HG03520 (cell line): Measurements from ENCODE around the gene ATP10D.
"Not testable (repeated sequence)": the region's sequence is repeated elsewhere in the genome, so short reads cannot be mapped to it uniquely, and the experiment has no call there.

Source experiments
- ATAC-seq: cut with Tn5 transposase; IDR thresholded peaks from one replicate; pipeline ENCODE4 v1.9.1; 2021; ENCODE audit warnings: mild to moderate bottlenecking, moderate library complexity; ENCODE audit not compliant: unreplicated experiment

ATP10D gene

GRCh38 chr4:47486727-47487126 lies 1.7 kb downstream of the ATP10D start:
- not testable (repeated sequence) for ATAC-seq

- no peak for ATAC-seq
These were observed 3.6 kb downstream of the ATP10D start for GRCh38 chr4:47488706-47489105.

GRCh38 chr4:47490550-47490949 lies 5.5 kb downstream of the ATP10D start:
- peak; percentile 94 for ATAC-seq

GRCh38 chr4:47493238-47494123 lies 8.4 kb downstream of the ATP10D start:
- ATAC-seq: peak; percentile 45

GRCh38 chr4:47494124-47494430 lies 9.0 kb downstream of the ATP10D start:
- ATAC-seq: no peak

- ATAC-seq: no peak
These were observed 13.8 kb downstream of the ATP10D start for GRCh38 chr4:47498899-47499298.

- no peak for ATAC-seq
These were observed 14.6 kb downstream of the ATP10D start for GRCh38 chr4:47499700-47500099.

GRCh38 chr4:47500776-47501175 lies 15.7 kb downstream of the ATP10D start:
- no peak for ATAC-seq

GRCh38 chr4:47505147-47505546 lies 20.1 kb downstream of the ATP10D start:
- no peak for ATAC-seq

- ATAC-seq: no peak
These were observed 20.6 kb downstream of the ATP10D start for GRCh38 chr4:47505666-47506065.

GRCh38 chr4:47510506-47511143 lies 25.6 kb downstream of the ATP10D start:
- ATAC-seq: peak; percentile 97

- no peak for ATAC-seq
These were observed 28.4 kb downstream of the ATP10D start for GRCh38 chr4:47513461-47513860.

- ATAC-seq: peak; percentile 99
These were observed 34.3 kb downstream of the ATP10D start for GRCh38 chr4:47519239-47519883.

GRCh38 chr4:47525154-47525819 lies 40.2 kb downstream of the ATP10D start:
- ATAC-seq: no peak

- ATAC-seq: no peak
These were observed 41.2 kb downstream of the ATP10D start for GRCh38 chr4:47526281-47526680.

GRCh38 chr4:47528646-47529045 lies 43.6 kb downstream of the ATP10D start:
- not testable (repeated sequence) for ATAC-seq

GRCh38 chr4:47530801-47531200 lies 45.7 kb downstream of the ATP10D start:
- ATAC-seq: no peak

- peak; percentile 98 for ATAC-seq
These were observed 46.3 kb downstream of the ATP10D start for GRCh38 chr4:47531241-47531953.

GRCh38 chr4:47531954-47532321 lies 46.9 kb downstream of the ATP10D start:
- ATAC-seq: no peak

- ATAC-seq: no peak
These were observed 47.6 kb downstream of the ATP10D start for GRCh38 chr4:47532658-47533057.
